K562 (cell line): ENCODE measurements around the gene TJAP1. TPM values are rescaled to one million over a fixed set of nuclear protein-coding genes. Genes with fewer than 3 reads are reported as not detected.

Experiments
- CBFA2T3 ChIP-seq: fragments of 450-650 bp; IDR thresholded peaks from 2 replicates; pipeline ENCODE4 v1.6.1; 2017
- CREM ChIP-seq: IDR thresholded peaks from 2 replicates; pipeline ENCODE4 v1.6.1; 2014; ENCODE audit warnings: antibody characterized with exemption, low read depth
- CTBP1 ChIP-seq: fragments of 450-650 bp; IDR thresholded peaks from 2 replicates; pipeline ENCODE4 v1.6.1; 2016; ENCODE audit warnings: borderline replicate concordance
- DEAF1 ChIP-seq: fragments of 450-650 bp; formaldehyde crosslinking; IDR thresholded peaks from 2 replicates; pipeline ENCODE4 v1.4.0; 2020; ENCODE audit warnings: mild to moderate bottlenecking, moderate library complexity
- LARP7 ChIP-seq: fragments of 450-650 bp; IDR thresholded peaks from 2 replicates; pipeline ENCODE4 v1.6.1; 2016
- MYNN ChIP-seq, 2 experiments: sonication (generic); formaldehyde crosslinking in 1 of 2; IDR thresholded peaks; 2 replicates each; pipeline versions ENCODE4 v1.5.0 to v1.6.1; 2016 to 2020; ENCODE audit warnings: antibody characterized with exemption in 1 of 2, missing genetic modification reagents in 1 of 2
- POLR2G ChIP-seq: fragments of 200-400 bp; formaldehyde crosslinking; IDR thresholded peaks from 2 replicates; pipeline ENCODE4 v1.6.1; 2017; ENCODE audit warnings: low read depth, mild to moderate bottlenecking, antibody characterized with exemption, low read length, moderate library complexity
- RAD21 ChIP-seq, 2 experiments: fragments of 250-450 bp in 1 of 2; fragments of 450-650 bp in 1 of 2; sonication (Bioruptor Pico) in 1 of 2; formaldehyde crosslinking in 1 of 2; IDR thresholded peaks in 1 of 2; conservative IDR thresholded peaks in 1 of 2; 2 replicates each; pipeline versions ENCODE4 v1.4.0 to v1.8.0; 2020 to 2022; ENCODE audit warnings: mild to moderate bottlenecking in 2 of 2, moderate library complexity in 1 of 2
- RB1 ChIP-seq: fragments of 450-650 bp; IDR thresholded peaks from 2 replicates; pipeline ENCODE4 v1.6.1; 2017; ENCODE audit warnings: low read depth, mild to moderate bottlenecking
- XRCC5 ChIP-seq: fragments of 200-400 bp; formaldehyde crosslinking; IDR thresholded peaks from 2 replicates; pipeline ENCODE4 v1.6.1; 2017; ENCODE audit warnings: low read depth, mild to moderate bottlenecking, low read length
- ZBTB7A ChIP-seq: IDR thresholded peaks from 2 replicates; pipeline ENCODE4 v1.6.1; 2011; ENCODE audit warnings: low read depth, mild to moderate bottlenecking, low read length, moderate library complexity, borderline replicate concordance; ENCODE audit not compliant: control insufficient read depth
- ZNF644 ChIP-seq: fragments of 200-800 bp; sonication (Bioruptor generic); IDR thresholded peaks from 2 replicates; pipeline ENCODE4 v1.6.1; 2016; ENCODE audit warnings: low read depth, missing genetic modification characterization, missing compliant biosample characterization
- polyA plus RNA-seq, 8 experiments: library from polyadenylated mRNA; depleted of rRNA in 4 of 8; stranded (reverse) in 5 of 8; unstranded in 3 of 8; fragments of >200 nt; fragmentation: Nextera tagmentation in 2 of 8; fragmentation: Illumina TruSeq in 1 of 8; extraction: Ambion mirVana in 2 of 8; extraction: Trizol in 1 of 8; gene quantifications; 2 replicates each; pipeline versions ENCODE4 v1.2.1 to v1.2.3, GENCODE V29; 2011 to 2014; ENCODE audit warnings: inconsistent platforms in 1 of 8, missing spikeins in 1 of 8
- total RNA-seq, 7 experiments: library from RNA; depleted of rRNA in 6 of 7; stranded (reverse); fragments of >200 nt in 6 of 7; fragmentation: Illumina TruSeq in 2 of 7; extraction: Trizol in 2 of 7; gene quantifications; 2 replicates each; pipeline versions ENCODE4 v1.2.1 to v1.2.3, GENCODE V29; 2011 to 2021; ENCODE audit warnings: low replicate concordance in 1 of 7
- TF ChIP-seq, protein P1 (sequence below), 2 experiments: IDR thresholded peaks; 2 replicates each; pipeline ENCODE4 v1.6.1; 2011; ENCODE audit warnings: borderline replicate concordance in 1 of 2, control low read depth in 1 of 2, low read depth in 1 of 2, low read length in 1 of 2, mild to moderate bottlenecking in 1 of 2, mixed read lengths in 1 of 2, moderate library complexity in 1 of 2; ENCODE audit not compliant: insufficient read depth in 1 of 2, insufficient read length in 1 of 2, poor library complexity in 1 of 2, severe bottlenecking in 1 of 2; ENCODE audit errors: extremely low read depth in 1 of 2
- TF ChIP-seq, protein P2 (sequence below): fragments of 450-650 bp; IDR thresholded peaks from 2 replicates; pipeline ENCODE4 v1.6.1; 2017; ENCODE audit warnings: mild to moderate bottlenecking, moderate library complexity

Gene TJAP1
- total and polyA plus RNA-seq, 9 of the 15 experiments (the other 6 are each of a cell fraction or from before 2014, with no cell fraction given): 0.06 to 35.8 (median 16.2) TPM

- TF ChIP-seq DEAF1 (CRISPR knock-in tag) (peak; percentile 73), RAD21 (CRISPR knock-in tag; conservative IDR thresholded peaks at IDR 0.05 in 1 of 2, IDR thresholded peaks at IDR 0.05 in 1 of 2) (peak; percentile 66 to 84), CTBP1 (peak; percentile 49; the same call in 1 of the 2 replicates), RB1 (peak; percentile 80; the same call in 1 of the 2 replicates), LARP7 (no peak), CBFA2T3 (0 out of 2 replicates have a peak, but pooled peaks have one; percentile 20), XRCC5 (0 out of 2 replicates have a peak, but pooled peaks have one; percentile 25), ZBTB7A (peak; percentile 65), POLR2G (0 out of 2 replicates have a peak, but pooled peaks have one; percentile 37), CREM (peak; percentile 25; the same call in 1 of the 2 replicates), ZNF644 (tag) (no peak), MYNN (IDR thresholded peaks at IDR 0.05) (peak; percentile 36; the same call in 1 of the 2 replicates), MYNN (CRISPR knock-in tag; IDR thresholded peaks at IDR 0.05) (no peak)
- TF ChIP-seq, protein P1, sequence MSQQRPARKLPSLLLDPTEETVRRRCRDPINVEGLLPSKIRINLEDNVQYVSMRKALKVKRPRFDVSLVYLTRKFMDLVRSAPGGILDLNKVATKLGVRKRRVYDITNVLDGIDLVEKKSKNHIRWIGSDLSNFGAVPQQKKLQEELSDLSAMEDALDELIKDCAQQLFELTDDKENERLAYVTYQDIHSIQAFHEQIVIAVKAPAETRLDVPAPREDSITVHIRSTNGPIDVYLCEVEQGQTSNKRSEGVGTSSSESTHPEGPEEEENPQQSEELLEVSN (IDR thresholded peaks at IDR 0.05; ENCODE audit: borderline replicate concordance in 1 of 2, extremely low read depth in 1 of 2, insufficient read depth in 1 of 2, insufficient read length in 1 of 2, low read depth in 1 of 2, low read length in 1 of 2, poor library complexity in 1 of 2, severe bottlenecking in 1 of 2): peak in 1 of 2 experiments; percentile 4
- TF ChIP-seq, protein P2, sequence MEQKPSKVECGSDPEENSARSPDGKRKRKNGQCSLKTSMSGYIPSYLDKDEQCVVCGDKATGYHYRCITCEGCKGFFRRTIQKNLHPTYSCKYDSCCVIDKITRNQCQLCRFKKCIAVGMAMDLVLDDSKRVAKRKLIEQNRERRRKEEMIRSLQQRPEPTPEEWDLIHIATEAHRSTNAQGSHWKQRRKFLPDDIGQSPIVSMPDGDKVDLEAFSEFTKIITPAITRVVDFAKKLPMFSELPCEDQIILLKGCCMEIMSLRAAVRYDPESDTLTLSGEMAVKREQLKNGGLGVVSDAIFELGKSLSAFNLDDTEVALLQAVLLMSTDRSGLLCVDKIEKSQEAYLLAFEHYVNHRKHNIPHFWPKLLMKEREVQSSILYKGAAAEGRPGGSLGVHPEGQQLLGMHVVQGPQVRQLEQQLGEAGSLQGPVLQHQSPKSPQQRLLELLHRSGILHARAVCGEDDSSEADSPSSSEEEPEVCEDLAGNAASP: peak; percentile 88
Observed at GRCh38 chr6:43496370-43497128, 19.2 kb downstream of the TJAP1 start (continued).
